Lower leg skin (tissue), 3 donors: ENCODE results near the gene HEATR9.

Source experiments
- CTCF ChIP-seq, 3 donors: fragments of 450-650 bp; IDR thresholded peaks; one replicate each; pipeline ENCODE4 v1.5.1; 2016; ENCODE audit warnings: antibody characterized with exemption in 3 of 3, mild to moderate bottlenecking in 3 of 3, moderate library complexity in 2 of 3
- POLR2A ChIP-seq, 2 donors: fragments of 450-650 bp; IDR thresholded peaks; one replicate each; pipeline ENCODE4 v1.6.1; 2016 to 2017; ENCODE audit warnings: antibody characterized with exemption in 2 of 2, mild to moderate bottlenecking in 1 of 2, moderate library complexity in 1 of 2

GRCh38 chr17:35841101-35841500, 27.6 kb downstream of the HEATR9 start:
- TF ChIP-seq CTCF (IDR thresholded peaks at IDR 0.05), result no peak
- no peak for TF ChIP-seq POLR2A (IDR thresholded peaks at IDR 0.05)
